BJ (cell line): ENCODE data around the gene ERP27. TPM values are rescaled to one million over a fixed set of nuclear protein-coding genes. Genes with fewer than 3 reads are reported as not detected.

Experiments used
- CTCF ChIA-PET: fragments of 350-600 bp; formaldehyde crosslinking; extraction: SDS; loops from one replicate; lab custom pipeline; 2021; ENCODE audit warnings: antibody characterized with exemption, inconsistent platforms; lab: Yijun Ruan, JAX
- POLR2A ChIA-PET: fragments of 300-600 bp; sonication (Branson Sonifier 250); formaldehyde crosslinking; extraction: SDS; loops from one replicate; lab custom pipeline; 2021; ENCODE audit warnings: antibody characterized with exemption; lab: Charles Lee
- DNase-seq: peaks from one replicate; pipeline ENCODE4 v3.0.0-alpha.2; 2011; ENCODE audit warnings: low read depth
- H3K27me3 ChIP-seq: 2 replicates; pipeline ENCODE4 v1.6.0; 2011; ENCODE audit warnings: low read length; ENCODE audit not compliant: control insufficient read depth, insufficient read depth
- H3K36me3 ChIP-seq: 2 replicates; pipeline ENCODE4 v1.5.1; 2011; ENCODE audit warnings: low read length; ENCODE audit not compliant: control insufficient read depth, insufficient read depth
- H3K4me3 ChIP-seq: 2 replicates; pipeline ENCODE4 v1.5.1; 2011; ENCODE audit warnings: low read depth, mild to moderate bottlenecking, control low read depth, low read length
- CTCF ChIP-seq: IDR thresholded peaks from 2 replicates; pipeline ENCODE4 v1.5.1; 2011; ENCODE audit warnings: low read depth, mild to moderate bottlenecking, control low read depth, inconsistent platforms, low read length, moderate library complexity; ENCODE audit not compliant: insufficient read depth
- polyA plus RNA-seq: library from polyadenylated mRNA; depleted of rRNA; stranded (reverse); fragments of >200 nt; gene quantifications from 2 replicates; pipeline ENCODE4 v1.2.3, GENCODE V29; 2011

ERP27 gene
- polyA plus RNA-seq, 1 experiment: 0.93 TPM

DNA sequence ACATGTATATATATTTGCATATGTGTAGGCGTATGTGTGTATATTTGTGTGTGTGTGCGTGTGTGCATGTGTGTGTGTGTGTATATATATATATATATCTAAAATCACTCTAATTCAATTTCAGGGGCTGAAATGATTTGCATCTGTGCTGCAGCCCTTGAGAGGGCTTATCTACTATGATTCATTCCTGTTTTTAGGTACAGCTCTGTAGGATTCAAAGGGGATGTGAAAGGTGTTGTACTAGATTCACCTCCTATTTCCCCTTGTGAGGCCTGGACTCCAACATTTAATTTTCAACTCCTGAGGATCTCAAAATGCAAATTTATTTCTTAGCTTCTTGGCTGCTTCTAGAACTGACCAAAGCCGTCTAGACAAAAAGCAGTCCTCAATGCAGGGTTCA is 11.1 kb downstream of the ERP27 start:
- CTCF ChIA-PET: interaction anchor here (0.6 to 2.2 kb wide), 3 partner anchors 24 to 81 kb away, joined by 3 to 11 read pairs (median 3); no protein-coding TSS in a partner anchor

GRCh38 chr12:14924541-14924940 is 13.8 kb downstream of the ERP27 start:
- H3K4me3 ChIP-seq: no peak overlapping the region
- H3K36me3 ChIP-seq: no peaks in the 10 kb centered on the region
- ChIA-PET POLR2A (no interaction called here), CTCF (no interaction called here)
- no peaks in the 10 kb centered on the region for H3K27me3 ChIP-seq
- no peak for TF ChIP-seq CTCF
- DNase-seq: no peak

More for the DNA sequence above, 11.1 kb downstream of the ERP27 start:
- no peak for TF ChIP-seq CTCF
- H3K4me3 ChIP-seq: no peak overlapping the region
- DNase-seq: no peak
- no peaks in the 10 kb centered on the region for H3K27me3 ChIP-seq
- no peaks in the 10 kb centered on the region for H3K36me3 ChIP-seq
- POLR2A ChIA-PET: no interaction called here

GRCh38 chr12:14923944-14924343 is 14.4 kb downstream of the ERP27 start:
- CTCF ChIA-PET: no interaction called here
- no peak for TF ChIP-seq CTCF
- DNase-seq: no peak
- Histone ChIP-seq H3K27me3 (no peaks in the 10 kb centered on the region), H3K4me3 (no peak overlapping the region), H3K36me3 (no peaks in the 10 kb centered on the region)
- POLR2A ChIA-PET: no interaction called here

DNA sequence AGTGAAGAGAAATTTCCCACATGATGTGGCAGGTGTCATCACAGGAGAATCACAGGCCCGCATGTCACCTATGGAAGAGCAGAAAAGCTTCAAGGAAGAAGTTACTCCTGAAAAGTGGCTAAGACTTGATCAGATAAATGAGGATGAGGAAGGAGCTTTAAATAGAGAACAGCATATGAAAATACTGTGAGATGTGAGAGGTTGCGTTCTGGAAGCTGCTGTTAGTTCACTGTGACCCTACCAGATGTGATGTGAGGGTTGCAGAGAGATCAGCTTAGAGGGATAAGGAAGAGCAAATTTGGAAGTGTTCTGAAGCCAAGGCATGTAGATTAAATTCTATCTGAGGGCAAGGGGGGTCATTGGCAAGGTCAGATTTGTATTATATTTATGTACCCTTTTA is 17.1 kb downstream of the ERP27 start:
- no peak for DNase-seq
- H3K4me3 ChIP-seq: no peak overlapping the region
- H3K27me3 ChIP-seq: no peaks in the 10 kb centered on the region
- no peak for TF ChIP-seq CTCF
- POLR2A ChIA-PET: no interaction called here
- CTCF ChIA-PET: no interaction called here
- no peaks in the 10 kb centered on the region for H3K36me3 ChIP-seq

DNA sequence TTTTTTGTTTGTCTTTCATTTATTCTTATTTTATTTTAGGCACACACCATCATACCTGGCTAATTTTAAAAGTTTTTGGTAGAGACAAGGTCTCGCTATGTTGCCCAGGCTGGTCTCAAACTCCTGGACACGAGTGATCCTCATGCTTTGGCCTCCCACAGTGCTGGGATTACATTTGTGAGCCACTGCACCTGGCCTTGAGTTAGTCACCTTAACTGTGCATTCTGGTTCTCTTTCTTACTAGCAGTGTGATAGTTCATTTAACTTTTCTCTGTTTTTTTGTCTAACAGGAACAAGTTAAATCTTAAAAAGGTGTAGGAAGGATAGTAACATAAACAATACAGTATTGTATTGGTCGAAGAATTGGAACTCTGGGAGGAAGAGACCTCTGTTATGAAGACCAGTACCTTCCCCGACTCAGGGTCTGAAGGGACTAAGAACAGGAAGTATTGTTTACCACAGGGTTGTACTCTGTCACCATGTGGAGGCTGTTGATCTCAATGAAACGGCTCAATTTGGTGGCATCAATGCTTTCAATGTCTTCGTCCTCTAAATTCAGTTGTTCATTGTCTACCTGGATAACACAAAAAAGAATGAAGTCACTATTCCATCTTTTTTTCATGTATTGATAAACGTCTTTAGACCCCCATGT is 17.7 kb downstream of the ERP27 start:
- no peak for DNase-seq
- no peak for TF ChIP-seq CTCF
- ChIA-PET POLR2A (no interaction called here), CTCF (no interaction called here)
- no peak overlapping the region for H3K4me3 ChIP-seq
- H3K36me3 ChIP-seq: no peaks in the 10 kb centered on the region
- no peaks in the 10 kb centered on the region for H3K27me3 ChIP-seq
